Renal pelvis (tissue), 4 donors: ENCODE data around the gene RNF183. TPM values are rescaled to one million over a fixed set of nuclear protein-coding genes. Genes with fewer than 3 reads are reported as not detected.
"Not testable (repeated sequence)": the region's sequence is repeated elsewhere in the genome, so short reads cannot be mapped to it uniquely, and the experiment has no call there.

Source experiments
- DNase-seq: peaks from one replicate; pipeline ENCODE4 v3.0.0-alpha.2; 2013
- polyA plus RNA-seq, 3 donors: library from polyadenylated mRNA; unstranded; fragments of 120-200 nt; gene quantifications; one replicate each; pipeline ENCODE4 v1.2.1, GENCODE V29; 2013; ENCODE audit not compliant: insufficient read length in 3 of 3

Gene RNF183
- polyA plus RNA-seq, 3 donors: 6.0 to 8.7 (median 7.0) TPM

DNA sequence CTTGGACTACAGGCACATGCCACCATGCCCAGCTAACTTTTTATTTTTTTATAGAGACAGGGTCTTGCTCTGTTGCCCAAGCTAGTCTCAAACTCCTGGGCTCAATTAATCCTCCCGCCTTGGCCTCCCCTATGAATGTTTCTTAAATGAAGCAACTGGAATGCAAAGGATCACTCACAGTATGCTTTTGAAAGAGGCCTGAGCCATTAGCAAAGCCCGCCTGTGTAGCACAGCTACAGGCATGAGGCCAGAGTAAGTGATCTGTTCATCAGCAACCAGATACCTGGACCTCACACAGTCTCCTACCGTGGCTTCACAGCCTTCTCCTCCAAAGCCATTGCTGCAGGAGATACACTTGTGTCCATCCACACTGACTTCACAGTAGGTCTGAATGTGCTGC lies 16.9 kb upstream of the RNF183 start:
- DNase-seq: no peak

DNA sequence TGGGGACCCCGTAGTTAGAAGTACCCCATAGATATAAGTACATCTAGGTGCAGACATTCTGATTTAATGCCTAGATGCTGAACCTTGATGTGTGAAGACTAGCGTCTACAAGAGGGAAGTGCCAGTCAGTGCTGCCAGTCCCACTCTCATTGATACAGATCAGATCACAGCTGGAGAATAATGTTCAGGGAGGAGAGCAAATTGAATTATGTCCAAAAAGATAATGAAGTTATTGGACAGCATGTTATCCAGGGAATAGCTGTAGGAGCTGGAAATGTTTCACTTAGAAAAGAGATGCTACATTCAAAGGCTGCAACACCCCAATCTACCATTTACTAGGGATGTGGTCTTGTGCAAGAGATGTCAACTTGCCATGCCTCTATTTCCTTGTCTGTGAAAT lies 15.9 kb upstream of the RNF183 start:
- no peak for DNase-seq

GRCh38 chr9:113317777-113318176 lies 14.6 kb upstream of the RNF183 start:
- DNase-seq: no peak

GRCh38 chr9:113316030-113316429 lies 12.9 kb upstream of the RNF183 start:
- no peak for DNase-seq

- DNase-seq: no peak
Measured at GRCh38 chr9:113315231-113315630, 12.1 kb upstream of the RNF183 start.

DNA sequence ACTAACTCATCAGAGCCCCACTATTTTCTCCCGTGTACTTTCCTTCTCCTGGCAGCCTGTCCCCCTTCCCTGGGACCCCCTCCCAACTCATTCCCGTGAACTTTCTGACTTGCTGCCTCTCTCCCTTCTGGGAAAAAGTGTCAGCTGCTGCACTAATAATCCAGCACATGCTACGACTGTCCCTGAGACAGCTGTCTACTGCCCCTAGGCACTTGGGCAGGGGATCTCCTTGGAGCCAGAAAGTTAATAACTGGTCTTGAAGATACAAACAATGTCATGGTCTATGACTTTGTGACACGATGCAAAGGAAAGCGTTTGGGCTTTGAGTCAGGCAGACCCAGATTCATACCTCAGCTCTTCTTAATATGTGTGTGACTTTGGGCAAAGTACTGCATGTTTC lies 10.1 kb upstream of the RNF183 start:
- no peak for DNase-seq

- DNase-seq: no peak
Measured at GRCh38 chr9:113311961-113312360, 8.8 kb upstream of the RNF183 start.

GRCh38 chr9:113310538-113310937 lies 7.4 kb upstream of the RNF183 start:
- DNase-seq: no peak

DNA sequence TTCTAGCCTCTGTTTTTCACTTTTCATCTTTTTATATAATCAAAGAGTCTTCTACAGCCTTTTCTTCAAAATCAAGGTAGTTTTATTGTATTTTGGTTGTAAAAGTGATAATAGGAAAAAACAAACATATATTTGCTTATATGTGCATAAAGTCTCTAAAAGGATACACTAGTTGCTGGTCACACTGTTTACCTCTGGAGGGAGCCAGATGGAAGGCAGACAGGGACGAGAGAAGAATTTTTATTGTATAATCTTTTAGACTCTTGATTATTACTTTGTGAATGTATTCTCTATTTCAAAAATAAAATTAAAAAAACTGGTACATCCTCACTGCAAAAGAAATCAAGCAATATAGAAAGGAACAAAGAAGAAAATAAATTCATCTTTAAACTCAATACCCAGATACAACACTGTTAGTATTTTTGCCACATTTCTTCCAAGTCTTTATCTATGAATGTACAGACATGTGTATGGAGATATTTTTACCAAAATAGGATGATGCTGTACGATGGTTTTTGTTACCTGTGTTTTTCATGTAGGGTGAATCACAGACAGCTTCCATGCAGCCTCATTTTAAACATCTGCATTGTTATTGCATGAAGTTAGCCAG lies 6.1 kb upstream of the RNF183 start:
- no peak for DNase-seq

- DNase-seq: no peak
Measured at GRCh38 chr9:113307396-113307975, 4.3 kb upstream of the RNF183 start.

DNA sequence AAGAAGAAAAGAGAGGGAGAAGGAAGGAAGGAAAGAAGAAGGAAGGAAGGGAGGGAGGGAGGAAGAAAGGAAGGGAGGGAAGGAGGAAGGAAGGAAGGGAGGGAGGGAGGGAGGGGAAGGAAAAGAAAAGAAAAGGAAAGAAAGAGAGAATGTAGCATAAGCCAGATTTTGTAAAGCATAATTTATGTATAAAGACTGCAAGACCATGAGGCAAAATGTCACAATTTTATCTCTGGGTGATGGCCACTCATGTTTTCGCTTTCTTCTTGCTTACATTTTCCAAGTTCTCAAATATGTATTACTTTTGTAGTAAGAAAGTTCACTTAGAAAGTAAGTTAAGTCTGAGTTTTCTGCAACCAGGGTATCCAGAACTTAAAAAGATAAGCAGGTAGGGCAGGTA lies 3.4 kb upstream of the RNF183 start:
- no peak for DNase-seq

- no peak for DNase-seq
Measured at GRCh38 chr9:113301548-113301947, 1.6 kb downstream of the RNF183 start.

DNA sequence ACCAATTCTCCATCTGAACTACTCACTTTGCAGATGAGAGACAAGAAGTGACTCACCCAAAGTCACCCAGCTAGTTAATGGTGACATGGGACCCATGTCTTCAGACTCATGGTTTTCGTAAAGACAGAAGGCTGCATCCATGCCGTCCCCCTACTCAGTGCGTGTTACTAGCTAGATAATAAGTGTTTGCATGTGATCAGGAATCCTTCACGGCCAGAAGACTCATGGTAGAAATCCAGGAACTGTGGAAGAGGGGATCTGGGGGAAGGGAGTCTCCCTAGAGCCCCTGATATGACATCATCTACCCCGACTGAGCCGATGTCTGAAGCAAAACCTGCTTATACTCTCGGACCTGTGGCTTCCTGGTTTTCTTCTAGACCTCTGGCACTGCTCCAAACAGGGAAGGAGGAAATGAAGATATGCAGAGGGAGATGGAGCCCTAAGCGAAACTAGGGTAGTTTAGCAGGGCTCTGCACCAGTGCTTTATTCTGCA lies 3.3 kb downstream of the RNF183 start:
- DNase-seq: no peak

GRCh38 chr9:113298924-113299770 lies 4.0 kb downstream of the RNF183 start:
- DNase-seq: no peak

DNA sequence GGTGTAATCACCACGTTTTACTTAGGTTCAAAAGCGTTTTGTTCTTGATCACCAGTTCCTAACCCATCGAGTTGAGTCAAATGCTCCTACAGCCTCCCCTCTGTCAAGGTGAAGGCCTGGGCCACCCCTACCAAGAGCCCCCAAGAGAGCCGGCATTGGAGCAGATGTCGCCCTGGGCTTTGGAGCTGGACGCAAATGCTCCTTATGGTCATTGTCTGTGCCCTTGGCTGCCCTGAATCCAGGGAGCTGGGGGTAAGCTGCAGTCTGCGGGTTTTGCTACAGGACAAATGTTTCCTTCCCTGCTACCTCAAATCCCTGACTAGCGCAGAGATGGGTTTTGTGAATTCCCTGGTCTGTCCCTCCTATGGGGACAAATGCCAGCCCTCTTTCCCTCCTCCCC lies 4.9 kb downstream of the RNF183 start:
- DNase-seq: no peak

DNA sequence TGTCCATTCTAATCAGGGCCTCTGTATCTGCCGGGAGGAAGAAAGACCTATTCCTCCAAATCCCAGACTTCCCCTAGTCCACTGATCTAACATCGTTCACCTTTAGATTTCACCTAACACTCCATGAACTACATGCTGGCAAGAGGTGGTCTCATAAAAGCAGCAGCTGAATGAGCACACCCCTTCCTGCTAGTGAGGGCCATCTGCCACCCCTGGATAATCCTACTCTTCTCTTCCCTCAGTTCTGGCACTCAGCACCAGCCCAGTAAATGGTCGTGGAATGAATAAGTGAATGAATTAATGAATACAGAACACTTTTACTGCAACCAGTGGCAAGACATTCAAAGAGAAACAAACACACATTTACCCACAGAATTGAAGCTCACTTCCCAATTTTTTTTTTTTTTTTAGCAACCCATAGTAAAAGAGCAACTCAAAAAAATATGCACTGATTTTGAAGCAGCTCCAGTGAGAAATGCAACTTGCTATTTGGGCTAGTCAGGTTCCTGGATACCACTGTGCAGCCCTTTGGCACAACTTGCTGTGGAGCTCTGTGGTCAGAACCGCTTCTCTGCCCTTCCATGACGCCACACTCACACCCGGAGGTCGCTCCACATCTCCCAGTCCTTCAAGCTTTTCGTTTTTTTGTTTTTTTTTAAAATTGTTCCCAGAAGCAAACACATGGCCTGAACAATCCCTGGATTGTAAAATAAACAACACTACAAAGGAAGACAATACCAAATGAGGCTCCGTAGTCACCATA lies 6.2 kb downstream of the RNF183 start:
- DNase-seq: no peak

DNA sequence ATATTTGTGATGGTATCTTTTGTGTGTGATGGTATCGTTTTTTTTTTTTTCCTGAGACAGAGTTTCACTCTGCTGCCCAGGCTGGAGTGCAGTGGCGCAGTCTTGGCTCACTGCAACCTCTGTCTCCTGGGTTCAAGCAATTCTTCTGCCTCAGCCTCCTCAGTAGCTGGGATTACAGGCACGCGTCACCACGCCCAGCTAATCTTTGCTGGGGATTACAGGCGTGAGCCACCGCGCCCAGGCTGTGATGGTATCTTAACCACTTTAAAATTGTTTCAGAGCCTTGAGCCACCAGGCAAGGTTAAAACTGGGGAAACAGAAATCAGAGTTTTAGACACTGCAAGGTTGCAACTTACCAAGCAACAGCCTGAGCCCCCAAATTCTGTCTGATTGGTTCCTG lies 6.9 kb downstream of the RNF183 start:
- not testable (repeated sequence) for DNase-seq

DNA sequence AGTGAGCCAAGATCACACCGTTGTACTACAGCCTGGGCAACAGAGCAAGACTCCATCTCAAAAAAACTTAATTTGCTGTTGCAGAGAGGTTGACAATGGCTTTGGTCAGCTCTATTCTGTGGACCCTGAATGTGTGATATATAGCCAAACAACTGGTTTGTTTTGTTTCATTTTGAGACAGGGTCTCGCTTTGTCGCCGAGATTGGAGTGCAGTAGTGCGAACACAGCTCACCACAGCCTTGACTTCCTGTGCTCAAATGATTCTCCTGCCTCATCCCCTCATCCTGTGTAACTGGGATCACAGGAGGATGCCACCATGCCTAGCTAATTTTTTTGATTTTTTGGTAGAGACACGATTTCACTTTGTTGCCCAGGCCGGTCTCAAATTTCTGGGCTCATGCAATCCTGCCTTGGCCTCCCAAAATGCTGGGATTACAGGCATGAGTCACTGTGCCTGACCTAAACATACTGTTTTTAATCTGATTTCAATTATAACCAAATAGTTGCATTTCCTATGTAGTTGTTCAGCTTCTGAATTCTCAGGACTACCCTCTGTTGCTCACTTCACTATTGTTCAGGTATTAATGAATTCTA lies 9.8 kb downstream of the RNF183 start:
- DNase-seq: no peak

DNA sequence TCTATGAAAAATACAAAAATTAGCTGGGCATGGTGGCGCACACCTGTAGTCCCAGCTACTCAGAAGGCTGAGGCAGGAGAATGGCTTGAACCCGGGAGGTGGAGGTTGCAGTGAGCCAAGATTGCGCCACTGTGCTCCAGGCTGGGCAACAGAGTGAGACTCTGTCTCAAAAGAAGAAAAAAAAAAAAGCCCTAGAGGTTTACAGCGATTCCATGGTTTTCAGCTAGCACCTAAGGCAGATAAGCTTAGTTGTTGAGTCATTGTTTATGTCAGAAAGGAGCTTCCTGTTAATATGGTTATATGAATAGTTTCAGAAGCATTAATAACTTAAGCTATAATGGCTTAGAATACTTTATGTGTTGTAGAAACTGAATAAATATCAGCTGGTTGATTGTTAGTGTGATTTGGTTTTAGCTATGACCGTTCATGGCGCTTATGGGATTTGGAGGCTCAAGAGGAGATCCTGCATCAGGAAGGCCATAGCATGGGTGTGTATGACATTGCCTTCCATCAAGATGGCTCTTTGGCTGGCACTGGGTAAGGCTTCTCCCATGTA lies 13.0 kb downstream of the RNF183 start:
- no peak for DNase-seq

- DNase-seq: no peak
Measured at GRCh38 chr9:113289091-113289490, 14.1 kb downstream of the RNF183 start.

DNA sequence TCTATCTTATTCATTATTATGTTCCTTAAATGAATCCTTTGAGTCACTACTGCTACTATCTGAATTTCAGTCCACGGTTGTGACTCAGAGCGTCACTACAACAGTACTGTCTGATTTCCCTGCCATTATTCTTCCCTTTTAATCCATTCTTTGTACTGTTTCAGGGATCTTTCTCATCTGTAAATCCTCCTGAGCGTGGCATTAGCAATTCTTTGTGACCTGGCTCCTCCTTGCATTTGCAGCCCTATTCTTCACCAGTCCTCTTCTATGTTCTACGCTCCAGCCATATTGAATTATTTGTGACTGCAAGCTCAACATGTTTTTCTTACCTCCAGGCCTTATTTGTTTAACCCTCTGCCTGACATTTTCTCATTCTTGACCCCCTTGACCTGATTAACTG lies 21.8 kb downstream of the RNF183 start:
- no peak for DNase-seq

DNA sequence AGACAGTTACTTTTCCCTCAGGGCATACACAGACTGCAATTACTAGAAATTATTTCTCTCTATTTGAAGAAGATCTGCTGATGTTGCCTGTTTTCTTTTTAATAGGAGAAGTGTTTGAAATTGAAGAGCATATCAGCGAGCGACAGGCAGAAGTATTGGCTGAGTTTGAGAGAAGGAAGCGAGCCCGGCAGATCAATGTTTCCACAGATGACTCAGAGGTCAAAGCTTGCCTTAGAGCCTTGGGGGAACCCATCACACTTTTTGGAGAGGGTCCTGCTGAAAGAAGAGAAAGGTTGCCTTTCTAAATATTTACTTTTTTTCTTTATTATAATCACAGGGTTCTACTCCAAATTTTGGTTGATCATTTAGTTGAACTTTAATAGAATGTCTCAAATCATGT lies 24.3 kb downstream of the RNF183 start:
- DNase-seq: no peak
